GM12891 (cell line): ENCODE results near the gene TCAP.

Source experiments
- DNase-seq: peaks from one replicate; pipeline ENCODE4 v3.0.0; 2011; ENCODE audit warnings: low spot score; ENCODE audit not compliant: insufficient read length
- FAIRE-seq: peaks from 2 replicates; lab custom pipeline; 2011; peaks lifted over from hg19 to GRCh38; lab: Jason Lieb, UNC
- PAX5 ChIP-seq: IDR thresholded peaks from 2 replicates; pipeline ENCODE4 v1.6.1; 2011; ENCODE audit warnings: low read length, moderate library complexity, mild to moderate bottlenecking; ENCODE audit not compliant: insufficient read depth, severe bottlenecking
- POLR2A ChIP-seq: IDR thresholded peaks from 2 replicates; pipeline ENCODE4 v1.6.1; 2011; ENCODE audit warnings: low read depth, low read length, control low read depth
- POLR2AphosphoS5 ChIP-seq: IDR thresholded peaks from 2 replicates; pipeline ENCODE4 v1.6.1; 2011; ENCODE audit warnings: low read depth, low read length, control low read depth
- POU2F2 ChIP-seq: IDR thresholded peaks from 2 replicates; pipeline ENCODE4 v1.6.1; 2011; ENCODE audit warnings: low read depth, mild to moderate bottlenecking, control low read depth, low read length, moderate library complexity
- SPI1 ChIP-seq: IDR thresholded peaks from 2 replicates; pipeline ENCODE4 v1.6.1; 2011; ENCODE audit warnings: low read depth, low read length, control low read depth
- TAF1 ChIP-seq: IDR thresholded peaks from 2 replicates; pipeline ENCODE4 v1.6.1; 2011; ENCODE audit warnings: low read depth, low read length, control low read depth

TCAP gene

DNA sequence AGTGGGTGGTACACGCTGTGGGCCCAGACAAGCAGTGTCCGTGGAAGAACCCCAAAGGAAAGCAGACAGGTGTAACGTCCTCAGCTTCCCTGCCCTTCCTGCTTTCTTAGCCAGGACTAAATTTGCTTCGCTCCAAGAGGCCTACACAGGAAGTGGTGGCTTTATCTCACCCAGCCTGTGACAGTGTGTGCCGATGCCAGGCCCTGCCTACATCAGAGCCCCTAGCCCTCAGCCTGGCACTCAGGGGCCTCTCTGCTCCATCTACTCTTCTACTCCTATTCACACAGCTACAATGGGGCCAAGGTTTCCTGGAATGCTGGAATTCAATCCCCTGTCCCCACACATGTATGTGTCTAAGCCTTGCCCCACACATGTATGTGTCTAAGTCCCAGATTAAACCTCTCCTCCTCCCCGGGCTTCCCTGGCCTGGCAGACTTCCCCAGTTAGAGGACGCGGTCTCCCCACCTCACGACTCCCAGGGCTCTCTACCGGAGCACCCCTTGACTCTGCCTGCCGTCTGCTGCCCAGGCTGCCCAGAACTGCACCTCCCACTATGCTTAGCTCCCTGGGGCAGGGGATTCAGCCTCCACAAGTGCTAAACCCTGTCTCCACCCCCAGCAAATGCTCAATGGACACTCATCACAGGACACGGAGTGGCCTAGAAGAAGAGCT is 14.5 kb downstream of the TCAP start:
- peak; percentile 88 for FAIRE-seq
- no peak for TF ChIP-seq PAX5
- TF ChIP-seq POLR2A = no peak
- TF ChIP-seq POU2F2 = no peak
- TF ChIP-seq POLR2AphosphoS5 = no peak
- no peak for TF ChIP-seq TAF1
- no peak for TF ChIP-seq SPI1
- DNase-seq = no peak

DNA sequence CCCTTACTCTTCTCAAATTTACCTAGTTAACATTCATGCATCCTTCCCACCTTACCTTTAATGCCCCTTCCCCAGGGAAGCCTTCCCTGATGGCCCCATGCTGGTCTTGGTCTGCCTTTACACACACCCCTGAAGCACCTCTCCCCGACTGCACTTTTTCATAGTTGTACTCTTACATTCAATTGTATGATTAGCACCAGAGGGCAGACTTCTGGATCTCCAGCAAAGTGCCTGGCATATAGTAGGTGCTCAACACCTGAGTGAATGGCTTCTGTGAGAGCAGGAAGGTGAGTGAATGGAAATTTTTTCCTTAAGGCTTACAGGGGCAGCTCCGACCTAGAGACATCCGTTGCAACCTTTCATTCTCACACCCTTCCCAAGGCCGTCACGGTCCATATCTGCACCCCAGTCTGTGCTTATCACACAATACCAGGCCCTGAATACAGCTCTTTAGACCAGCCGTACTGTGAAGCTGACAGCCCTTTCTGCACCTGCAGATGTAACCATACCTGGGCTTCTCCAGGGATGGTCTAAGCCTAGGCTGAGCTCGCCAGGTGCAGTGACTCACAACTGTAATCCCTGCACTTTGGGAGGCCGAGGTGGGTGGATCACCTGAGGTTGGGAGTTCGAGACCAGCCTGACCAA is 18.3 kb downstream of the TCAP start:
- FAIRE-seq = no peak
- no peak for DNase-seq
- TF ChIP-seq POLR2A (no peak), TAF1 (no peak), POU2F2 (no peak), POLR2AphosphoS5 (no peak), SPI1 (no peak), PAX5 (no peak)

DNA sequence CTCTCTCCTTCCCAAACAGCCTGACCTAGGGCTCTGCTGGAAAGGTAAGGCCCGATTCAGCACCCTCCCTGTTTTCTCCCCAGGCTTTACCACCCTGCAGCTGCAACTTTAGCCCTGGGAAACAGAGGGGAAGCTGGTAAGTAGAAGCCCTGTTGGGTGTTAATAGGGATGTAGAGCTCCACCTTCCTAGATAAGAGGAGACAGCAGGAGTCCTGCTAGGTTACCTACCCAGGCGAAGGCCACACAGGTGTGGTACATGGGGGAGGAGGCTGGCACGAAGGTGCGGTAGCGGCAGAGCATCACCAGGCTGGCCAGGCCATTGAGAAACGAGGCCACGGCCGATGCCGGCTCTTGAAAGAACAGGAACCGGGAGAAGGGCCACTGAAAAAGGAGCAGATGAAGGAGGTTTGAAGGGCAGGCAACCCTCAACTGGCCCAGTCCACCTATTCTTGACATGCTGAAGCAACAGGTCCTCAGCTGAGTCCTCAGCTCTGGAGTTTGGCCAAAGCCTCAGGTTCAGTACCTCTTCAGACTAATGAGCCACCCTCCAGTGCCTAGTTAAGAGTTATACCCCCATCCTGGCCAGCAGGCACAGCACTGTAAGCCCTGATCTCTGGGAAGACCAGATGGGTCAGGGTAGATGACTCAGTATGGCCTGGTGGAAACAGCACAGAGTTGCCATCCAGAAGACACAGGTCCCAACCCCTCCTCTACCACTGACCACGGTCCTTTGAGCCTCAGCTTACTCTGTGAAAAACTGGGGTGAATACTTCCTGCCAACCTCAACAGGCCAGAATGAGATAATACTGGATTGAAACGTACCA is 19.4 kb downstream of the TCAP start:
- no peak for FAIRE-seq
- TF ChIP-seq POU2F2 = no peak
- TF ChIP-seq SPI1 = no peak
- TF ChIP-seq TAF1 = no peak
- no peak for TF ChIP-seq POLR2A
- no peak for DNase-seq

DNA sequence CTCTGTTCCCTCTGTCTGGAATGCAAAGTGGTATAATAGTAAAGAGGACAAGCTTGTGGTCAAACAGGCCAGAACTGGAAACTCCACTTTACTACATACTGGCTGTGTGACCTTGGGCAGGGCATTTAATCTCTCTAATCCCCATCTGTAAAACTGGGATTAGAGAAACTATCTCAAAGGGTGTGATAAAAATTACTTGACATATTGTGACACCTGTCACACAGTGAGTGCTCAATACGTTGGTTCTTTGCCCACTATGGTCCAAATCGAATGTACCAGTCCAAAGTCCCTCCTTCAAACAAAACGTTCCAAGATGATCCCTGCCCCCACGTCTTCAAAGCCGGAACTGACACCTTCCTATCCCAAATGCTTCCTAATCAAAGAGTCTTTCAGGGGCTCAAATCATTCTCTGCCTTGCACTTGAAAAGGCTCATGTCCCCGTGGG is 22.0 kb downstream of the TCAP start:
- DNase-seq = no peak
- FAIRE-seq = no peak
- TF ChIP-seq POLR2A (no peak), SPI1 (no peak), POLR2AphosphoS5 (no peak), POU2F2 (no peak), TAF1 (no peak), PAX5 (no peak)

DNA sequence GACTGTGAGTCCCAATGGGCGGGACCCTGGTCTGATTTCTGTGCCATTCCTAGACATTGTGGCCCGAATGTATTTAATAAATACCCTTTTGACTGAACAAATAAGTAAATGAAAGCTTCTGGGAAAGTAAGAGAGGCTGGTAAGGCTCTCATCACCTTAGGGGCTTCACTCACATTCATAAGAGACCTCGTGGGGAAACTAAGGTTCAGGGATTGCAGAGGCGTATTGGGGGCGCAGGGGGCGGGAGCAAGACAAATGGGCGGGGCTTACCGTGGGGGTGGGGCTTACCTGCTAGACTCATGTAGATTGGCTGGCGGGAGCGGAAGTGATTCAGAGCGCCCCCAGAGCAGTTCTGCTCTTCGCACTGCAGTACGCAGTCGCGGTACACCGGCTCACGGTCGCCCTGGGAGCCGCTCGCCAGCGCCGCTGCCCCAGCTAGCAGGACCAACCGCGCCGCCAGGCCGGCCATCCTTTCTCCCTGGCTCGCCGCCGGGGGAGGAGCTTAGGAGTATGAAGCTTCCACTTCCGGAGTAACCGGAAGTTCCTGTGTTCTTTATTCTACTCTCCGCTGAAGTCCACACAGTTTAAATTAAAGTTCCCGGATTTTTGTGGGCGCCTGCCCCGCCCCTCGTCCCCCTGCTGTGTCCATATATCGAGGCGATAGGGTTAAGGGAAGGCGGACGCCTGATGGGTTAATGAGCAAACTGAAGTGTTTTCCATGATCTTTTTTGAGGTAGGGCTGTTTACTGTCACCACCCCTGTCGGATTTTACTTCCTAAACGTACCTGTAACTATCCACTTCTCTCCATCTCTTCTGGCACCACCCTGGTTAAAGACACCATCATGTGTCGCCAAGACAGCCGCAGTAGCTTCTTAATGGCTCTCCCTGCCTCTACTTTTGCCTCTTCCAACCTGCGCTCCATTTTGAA is 22.7 kb downstream of the TCAP start, which contains the start of gene PGAP3:
Gene PGAP3 (minus strand): TSS at position 512 of the 929 bp plus-strand sequence. CDS start 43 bp downstream, at position 469.
- FAIRE-seq (peak; percentile 92), DNase-seq (peak; percentile 90)
- no peak for TF ChIP-seq PAX5
- TF ChIP-seq POLR2AphosphoS5 = peak; percentile 77
- TF ChIP-seq POU2F2 = peak; percentile 46; the same call in 1 of the 2 replicates
- peak; percentile 76 for TF ChIP-seq TAF1
- peak; percentile 62; the same call in 1 of the 2 replicates for TF ChIP-seq SPI1
- TF ChIP-seq POLR2A = peak; percentile 74

DNA sequence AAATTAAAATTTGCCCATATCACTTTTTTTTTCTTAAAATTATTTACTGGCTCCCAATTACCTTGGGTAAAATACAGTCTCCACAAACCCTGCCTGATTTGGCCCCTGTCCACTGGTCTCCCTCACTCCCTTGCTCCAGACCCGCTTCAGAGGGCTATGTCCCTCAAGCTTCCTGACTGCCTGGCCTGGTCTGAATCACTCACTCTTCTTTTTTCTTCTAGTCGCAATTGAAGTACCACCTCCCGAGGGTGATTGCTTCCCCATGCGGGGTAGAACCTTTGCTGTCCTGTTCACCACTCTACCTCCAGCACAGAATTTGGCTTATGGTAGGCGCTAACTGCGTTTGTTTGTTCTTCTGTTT is 23.3 kb downstream of the TCAP start:
- DNase-seq (no peak), FAIRE-seq (no peak)
- TF ChIP-seq SPI1 (no peak), POLR2A (no peak), TAF1 (no peak), PAX5 (no peak), POLR2AphosphoS5 (no peak)

DNA sequence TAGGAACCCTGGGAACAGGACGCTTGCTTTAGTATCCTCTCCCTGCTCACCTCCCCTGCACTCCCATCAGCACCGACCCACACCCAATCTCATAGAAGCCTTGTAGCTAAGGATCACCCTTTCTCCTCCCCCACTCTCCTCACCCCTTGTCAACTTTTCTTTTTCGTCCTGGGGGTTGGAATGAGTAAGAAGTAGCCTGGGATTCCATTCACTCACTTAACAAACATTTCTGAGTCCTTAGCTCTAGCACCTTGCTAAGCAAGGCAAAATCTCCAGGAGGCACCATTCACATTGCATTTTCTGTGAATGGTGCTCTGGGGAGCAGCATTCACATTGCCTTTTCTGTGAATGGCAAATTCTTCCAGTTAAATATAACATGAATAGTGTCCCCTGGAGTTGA is 23.8 kb downstream of the TCAP start:
- TF ChIP-seq SPI1 (no peak), POLR2A (no peak), PAX5 (no peak), TAF1 (no peak), POU2F2 (no peak), POLR2AphosphoS5 (no peak)
- DNase-seq (no peak), FAIRE-seq (no peak)

DNA sequence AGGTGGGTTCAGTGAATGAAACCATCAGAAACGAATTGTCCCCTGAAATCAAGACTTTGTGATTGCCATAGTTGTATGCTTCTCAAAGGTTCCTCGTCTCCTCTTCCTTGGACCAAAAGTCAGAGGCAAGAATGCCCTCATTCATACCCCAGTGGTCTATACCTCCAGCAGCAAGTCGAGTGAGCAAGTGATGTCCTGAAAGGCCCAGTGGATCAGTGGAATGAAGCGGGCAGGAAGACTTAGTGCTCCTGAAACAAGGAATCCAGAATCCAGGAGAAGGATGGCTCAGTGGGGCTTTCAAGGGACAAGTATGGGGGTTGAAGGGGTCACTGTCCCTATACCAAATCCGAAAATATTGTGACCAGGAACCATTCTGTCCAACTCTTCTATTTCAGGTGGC is 29.4 kb downstream of the TCAP start:
- DNase-seq = no peak
- FAIRE-seq = no peak
- no peak for TF ChIP-seq POLR2AphosphoS5
- TF ChIP-seq TAF1 = no peak
- TF ChIP-seq SPI1 = no peak
- TF ChIP-seq POLR2A = no peak
- TF ChIP-seq PAX5 = no peak
- no peak for TF ChIP-seq POU2F2

DNA sequence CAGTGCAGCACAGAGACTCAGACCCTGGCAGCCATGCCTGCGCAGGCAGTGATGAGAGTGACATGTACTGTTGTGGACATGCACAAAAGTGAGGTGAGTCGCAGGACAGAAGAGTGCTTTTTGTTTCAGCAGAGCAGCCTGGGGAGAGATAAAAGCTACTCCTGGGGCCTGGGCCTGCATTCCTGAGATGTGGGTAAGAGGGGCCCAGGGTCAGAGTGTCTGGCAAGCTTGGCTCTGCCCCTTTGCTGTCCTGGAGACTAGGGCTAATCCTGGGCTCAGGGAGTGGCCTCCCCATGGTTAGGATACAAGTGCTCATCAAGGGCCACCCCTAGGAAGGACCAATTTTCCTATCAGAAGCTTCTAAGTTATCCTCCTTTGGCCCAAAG is 29.9 kb downstream of the TCAP start:
- no peak for DNase-seq
- FAIRE-seq = no peak
- no peak for TF ChIP-seq POLR2AphosphoS5

DNA sequence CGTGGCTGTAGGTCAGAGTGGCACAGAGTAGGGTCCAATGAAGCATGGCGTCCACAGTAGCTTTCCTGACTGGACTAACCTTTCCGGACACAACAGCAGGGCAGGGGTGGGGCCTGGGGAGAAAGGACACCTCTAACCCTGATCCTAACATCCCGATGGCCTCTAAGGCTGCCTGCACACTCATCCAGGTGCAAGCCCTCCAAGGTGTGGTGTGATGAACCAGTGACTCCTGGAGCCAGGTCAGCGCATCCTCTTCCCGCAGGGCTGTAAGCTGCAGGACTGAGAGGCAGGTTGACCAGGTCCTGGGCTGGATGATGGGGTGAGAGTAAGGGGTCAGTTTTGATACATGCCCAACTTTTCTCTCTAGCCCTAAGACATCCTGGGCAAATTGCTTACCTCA is 31.6 kb downstream of the TCAP start:
- no peak for FAIRE-seq
- DNase-seq = no peak
- TF ChIP-seq PAX5 (no peak), SPI1 (no peak), POLR2AphosphoS5 (no peak), POU2F2 (no peak), TAF1 (no peak)
